CD4-positive, alpha-beta T cell treated with Interleukin-6 for 4 hours (primary cell): ENCODE measurements around the gene HMCES.
"Not testable (repeated sequence)": the region's sequence is repeated elsewhere in the genome, so short reads cannot be mapped to it uniquely, and the experiment has no call there.

Experiments used
- DNase-seq: peaks from one replicate; pipeline ENCODE4 v3.0.0-alpha.2; 2020; ENCODE audit warnings: mixed read lengths

Gene HMCES

GRCh38 chr3:129259612-129260477 is 18.8 kb upstream of the HMCES start:
- DNase-seq = no peak

DNA sequence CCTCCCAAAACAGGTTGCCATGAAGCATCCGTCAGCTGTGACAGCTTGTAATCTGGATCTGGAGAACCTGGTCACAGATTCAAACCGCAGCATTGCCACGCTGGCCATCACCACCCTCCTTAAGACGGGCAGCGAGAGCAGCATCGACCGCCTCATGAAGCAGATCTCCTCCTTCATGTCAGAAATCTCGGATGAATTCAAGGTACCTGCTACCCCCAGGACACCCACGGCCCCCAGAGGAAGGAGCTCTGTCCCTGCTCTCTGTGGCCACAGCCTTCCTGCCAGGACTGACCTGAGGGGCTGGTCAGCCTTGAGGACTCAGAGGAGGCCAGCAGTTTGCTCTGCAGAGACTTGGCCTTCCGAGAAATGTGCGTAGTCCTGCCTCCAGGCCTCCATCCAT is 18.1 kb upstream of the HMCES start:
- no peak for DNase-seq

GRCh38 chr3:129261894-129262293 is 16.8 kb upstream of the HMCES start:
- no peak for DNase-seq

DNA sequence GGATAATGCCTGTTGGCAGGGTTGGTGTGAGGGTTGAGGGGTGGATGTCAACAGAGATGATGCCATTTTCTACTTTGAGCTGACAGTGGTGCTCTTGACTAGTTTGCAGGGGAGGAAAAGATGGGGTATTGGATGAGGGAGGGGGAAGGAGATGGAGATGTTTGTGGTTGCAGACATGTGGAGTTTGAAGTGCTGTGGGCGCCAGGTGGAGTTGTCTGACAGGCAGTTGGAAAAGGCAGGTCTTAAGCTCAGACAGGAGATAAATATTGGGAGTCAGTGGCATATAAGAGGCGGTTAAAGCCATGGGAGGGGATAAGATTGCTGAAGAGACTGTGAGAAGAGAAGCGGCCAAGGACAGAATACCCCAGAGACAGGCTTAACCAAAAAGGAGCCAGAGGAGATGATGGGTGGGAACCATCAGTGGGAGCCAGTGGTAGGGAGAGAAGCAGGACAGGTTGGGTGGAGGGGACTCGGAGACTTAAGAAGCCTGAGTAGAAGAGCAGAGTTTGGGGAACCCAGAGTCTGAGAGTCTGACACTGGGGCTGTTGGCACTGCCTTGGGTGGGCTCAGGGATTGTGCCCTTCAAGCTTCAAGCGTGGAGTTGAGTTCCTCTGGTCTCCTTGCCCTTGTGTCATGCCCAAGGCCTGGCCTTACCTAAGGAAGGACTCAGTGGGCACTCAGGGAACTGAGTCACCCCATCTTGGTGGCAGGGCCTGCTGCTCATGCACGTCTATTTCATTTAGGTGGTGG is 15.3 kb upstream of the HMCES start:
- no peak for DNase-seq

- not testable (repeated sequence) for DNase-seq
These were observed 13.7 kb upstream of the HMCES start for GRCh38 chr3:129264994-129265393.

DNA sequence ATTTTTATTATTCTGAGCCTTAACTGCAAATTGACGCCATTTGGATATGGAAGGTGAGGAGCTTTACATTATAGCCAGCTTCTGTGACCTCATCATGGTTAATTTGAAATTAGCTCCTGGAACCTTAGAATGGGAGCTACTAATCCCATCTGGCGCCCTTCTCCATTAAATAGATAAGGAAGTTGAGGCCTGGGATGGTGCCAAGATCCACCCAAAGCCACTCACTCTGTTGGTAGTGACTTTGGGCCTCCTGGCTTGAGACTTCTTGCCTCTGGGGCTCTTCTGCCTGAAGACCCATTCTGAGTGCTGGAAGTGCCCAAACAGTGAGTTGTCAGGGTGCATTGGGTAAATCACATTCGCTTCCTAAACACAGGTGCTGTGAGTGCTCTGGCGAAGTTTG is 12.0 kb upstream of the HMCES start:
- no peak for DNase-seq

DNA sequence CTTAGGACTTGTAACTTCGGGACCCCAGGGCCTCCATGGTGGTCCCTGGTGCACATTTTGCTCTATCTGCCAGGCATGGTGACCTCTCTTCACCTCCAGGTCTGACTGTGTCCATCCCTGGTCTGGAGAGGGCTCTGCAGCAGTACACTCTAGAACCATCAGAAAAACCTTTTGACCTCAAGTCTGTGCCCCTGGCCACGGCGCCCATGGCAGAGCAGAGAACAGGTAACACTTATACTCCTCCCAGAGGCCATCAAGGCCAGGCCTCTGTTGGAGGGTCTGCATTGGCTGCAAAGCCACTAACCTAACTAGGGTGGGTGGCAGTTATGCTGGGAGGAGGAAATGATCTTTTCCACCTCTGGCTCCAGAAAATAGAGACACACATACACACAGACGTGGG is 10.3 kb upstream of the HMCES start:
- DNase-seq = no peak

GRCh38 chr3:129271674-129272073 is 7.0 kb upstream of the HMCES start:
- no peak for DNase-seq

DNA sequence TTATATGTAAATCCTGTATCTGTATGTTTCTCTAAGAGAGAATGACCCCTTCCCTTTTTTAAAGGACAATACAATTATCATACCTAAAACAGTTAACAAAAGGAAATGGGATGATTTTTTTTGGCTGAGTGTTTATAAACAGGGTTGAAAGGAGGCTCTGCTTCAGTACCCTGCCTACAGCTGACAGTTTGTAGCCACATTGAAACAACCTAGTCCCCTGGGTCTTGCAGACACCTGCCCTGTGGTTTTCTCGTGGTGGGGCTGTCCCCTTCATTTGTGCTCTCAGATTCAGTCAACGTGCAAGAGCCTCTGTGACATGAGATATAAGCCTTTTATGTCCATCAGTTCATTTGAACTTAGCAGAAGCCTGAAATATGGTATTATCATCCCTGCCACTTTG is 2.3 kb upstream of the HMCES start:
- no peak for DNase-seq

- no peak for DNase-seq
These were observed 820 bp upstream of the HMCES start for GRCh38 chr3:129277829-129278271.

- peak; percentile 59 for DNase-seq
These were observed 566 bp downstream of the HMCES start for GRCh38 chr3:129278966-129279906.

DNA sequence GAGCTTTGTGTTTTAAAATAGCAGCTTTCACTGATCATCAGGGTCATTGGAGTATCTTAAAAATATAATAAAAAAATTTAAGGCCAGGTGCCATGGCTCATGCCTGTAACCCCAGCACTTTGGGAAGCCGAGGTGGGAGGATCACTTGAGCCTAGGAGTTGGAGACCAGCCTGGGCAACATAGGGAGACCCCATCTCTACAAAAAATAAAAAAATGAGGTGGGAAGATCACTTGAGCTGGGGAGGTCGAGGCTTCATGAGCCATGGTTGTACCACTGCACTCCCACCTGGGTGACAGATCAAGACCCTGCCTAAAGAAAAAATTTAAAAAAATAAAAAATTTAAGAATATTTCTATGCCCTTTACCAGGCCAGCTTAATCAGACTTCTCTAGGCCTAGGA is 1.5 kb downstream of the HMCES start:
- DNase-seq = no peak

- no peak for DNase-seq
These were observed 3.1 kb downstream of the HMCES start for GRCh38 chr3:129281726-129282125.

DNA sequence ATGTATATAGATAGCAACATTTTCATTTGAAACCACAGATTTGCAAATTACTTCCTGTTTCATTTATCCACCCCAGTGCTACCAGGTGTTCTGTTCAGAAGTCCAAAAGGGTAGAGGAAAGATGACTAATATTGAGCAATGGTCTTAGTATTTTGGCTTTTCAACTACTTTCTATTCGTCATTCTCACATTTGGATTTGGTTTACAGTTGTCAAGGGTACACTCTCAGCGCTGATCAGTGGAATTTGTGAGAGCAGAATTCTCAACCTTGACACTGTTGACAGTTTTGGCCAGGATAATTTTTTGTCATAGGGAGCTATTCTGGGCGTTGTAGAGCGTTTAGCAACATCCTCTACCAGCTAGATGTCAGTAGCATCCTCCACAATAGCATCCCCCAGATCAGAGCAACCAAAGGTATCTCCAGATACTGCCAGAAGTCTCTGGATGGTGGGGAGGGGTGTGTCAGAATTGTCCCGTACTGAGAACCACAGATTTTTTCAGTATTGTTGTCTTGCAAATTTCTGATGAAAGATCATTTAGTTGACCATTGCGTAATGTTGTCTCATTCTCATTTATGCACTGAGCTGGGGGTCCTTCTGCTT is 4.2 kb downstream of the HMCES start:
- DNase-seq = peak; percentile 10

- no peak for DNase-seq
These were observed 7.4 kb downstream of the HMCES start for GRCh38 chr3:129286081-129286480.

DNA sequence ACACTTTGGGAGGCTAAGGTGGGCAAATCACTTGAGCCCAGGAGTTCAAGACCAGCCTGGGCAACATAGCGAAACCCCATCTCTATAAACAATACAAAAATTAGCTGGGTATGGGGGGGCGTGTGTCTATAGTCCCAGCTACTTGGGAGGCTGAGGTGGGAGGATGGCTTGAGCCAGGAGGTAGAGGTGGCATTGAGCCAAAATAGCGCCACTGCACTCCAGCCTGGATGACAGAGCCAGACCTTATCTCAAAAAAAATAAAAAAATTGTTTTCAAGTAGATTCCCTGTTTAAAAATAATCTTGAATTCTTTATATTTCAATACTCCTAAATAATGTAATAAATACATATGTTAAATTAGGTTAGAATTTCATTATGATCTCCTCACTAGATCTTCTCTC is 9.8 kb downstream of the HMCES start:
- DNase-seq = no peak

DNA sequence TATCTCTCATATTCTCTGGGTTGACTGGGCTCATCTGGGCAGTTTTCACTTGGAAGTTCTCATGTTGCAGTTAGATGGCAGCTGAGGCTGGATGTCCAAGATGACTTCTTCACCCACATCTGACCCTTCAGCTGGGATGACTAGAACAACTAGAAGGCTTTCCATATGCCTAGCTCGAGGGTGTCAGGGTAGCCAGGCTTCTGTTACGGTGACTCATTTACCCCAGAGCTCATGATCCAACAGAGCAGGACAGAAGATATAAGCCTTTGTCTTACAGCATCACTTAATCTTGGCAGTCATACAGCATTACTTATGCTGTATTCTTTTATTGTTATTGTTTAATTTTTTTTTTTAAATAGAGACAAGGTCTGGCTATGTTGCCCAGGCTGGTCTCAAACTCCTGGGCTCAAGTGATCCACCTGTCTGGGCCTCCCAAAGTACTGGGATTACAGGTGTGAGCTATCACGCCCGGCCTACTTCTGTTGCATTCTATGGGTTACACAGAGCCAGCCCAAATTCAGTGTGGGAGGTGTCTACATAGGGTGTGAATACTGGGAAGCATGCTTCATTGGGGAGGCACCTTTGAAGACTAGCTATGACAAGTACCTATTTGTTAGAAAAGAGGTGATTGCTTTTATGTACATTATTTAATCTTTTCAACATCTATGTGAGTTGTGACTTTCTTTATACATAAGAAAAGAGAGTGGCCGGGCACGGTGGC is 10.7 kb downstream of the HMCES start:
- no peak for DNase-seq

- DNase-seq = no peak
These were observed 12.7 kb downstream of the HMCES start for GRCh38 chr3:129291236-129291886.

DNA sequence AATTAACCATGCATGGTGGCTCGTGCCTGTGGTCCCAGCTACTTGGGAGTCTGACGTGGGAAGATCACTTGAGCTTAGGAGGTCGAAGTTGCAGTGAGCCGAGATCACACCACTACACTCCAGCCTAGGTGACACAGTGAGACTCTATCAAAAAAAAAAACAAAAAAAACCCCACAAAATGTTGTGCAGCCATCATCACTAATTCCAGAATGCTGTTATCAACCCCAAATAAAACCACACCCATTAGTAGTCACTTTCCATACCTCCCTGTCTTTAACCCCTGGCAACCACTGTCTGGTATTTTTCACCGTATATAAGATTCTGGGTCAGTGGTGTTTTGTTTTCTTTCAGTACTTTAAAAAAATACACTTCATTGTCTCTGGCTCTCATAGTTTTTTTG is 16.6 kb downstream of the HMCES start:
- DNase-seq = no peak

GRCh38 chr3:129304146-129304961 is 25.7 kb downstream of the HMCES start:
- no peak for DNase-seq

DNA sequence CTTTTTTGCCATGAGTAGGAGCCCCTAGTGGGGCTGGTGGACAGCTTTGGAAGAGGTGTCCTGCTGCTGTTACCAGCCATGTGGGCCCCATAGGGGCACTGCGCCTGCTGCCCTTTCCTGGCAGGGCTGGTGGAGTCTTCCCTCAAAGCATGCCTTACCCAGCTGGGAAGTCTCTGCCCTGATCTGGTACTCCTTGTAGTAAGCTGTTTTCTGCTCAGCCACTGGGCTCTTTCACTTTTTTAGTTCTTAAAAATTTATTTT is 26.2 kb downstream of the HMCES start:
- DNase-seq = no peak
